ENCODE results near the gene MB21D2.

GRCh38 chr3:192935441-192935840 is 17.8 kb upstream of the MB21D2 start:
- TF ChIP-seq GATA2 (IDR thresholded peaks at IDR 0.05; ENCODE audit: low read depth, low read length) (no peak), GATA3 (IDR thresholded peaks at IDR 0.05; ENCODE audit: low read depth, low read length) (no peak)

All from SH-SY5Y (cell line).